Immature natural killer cell (primary cell): Measurements from ENCODE around the gene KRTAP10-6. TPM values are rescaled to one million over a fixed set of nuclear protein-coding genes. Genes with fewer than 3 reads are reported as not detected.
"Not testable (repeated sequence)": the region's sequence is repeated elsewhere in the genome, so short reads cannot be mapped to it uniquely, and the experiment has no call there.

Experiments
- DNase-seq, 3 donors: peaks; one replicate each; pipeline ENCODE4 v3.0.0; 2022; ENCODE audit warnings: mixed read lengths in 1 of 3
- H3K27ac Mint-ChIP-seq, 6 donors: one replicate each; pipeline ENCODE4 v1.8.0; 2020; ENCODE audit warnings: mixed read lengths in 6 of 6, mild to moderate bottlenecking in 5 of 6, inconsistent platforms in 4 of 6, moderate library complexity in 3 of 6
- H3K27me3 Mint-ChIP-seq, 3 donors: one replicate each; pipeline ENCODE4 v1.8.0; 2020 to 2021; ENCODE audit warnings: low read depth in 3 of 3, mild to moderate bottlenecking in 3 of 3, mixed read lengths in 3 of 3, moderate library complexity in 3 of 3, inconsistent platforms in 1 of 3
- H3K36me3 Mint-ChIP-seq, 3 donors: one replicate each; pipeline ENCODE4 v1.8.0; 2020; ENCODE audit warnings: mixed read lengths in 3 of 3, inconsistent platforms in 2 of 3, mild to moderate bottlenecking in 2 of 3
- H3K4me1 Mint-ChIP-seq, 2 donors: one replicate each; pipeline ENCODE4 v1.8.0; 2020; ENCODE audit warnings: inconsistent platforms in 2 of 2, mild to moderate bottlenecking in 2 of 2, mixed read lengths in 2 of 2, moderate library complexity in 1 of 2
- H3K4me3 Mint-ChIP-seq, 5 donors: one replicate each; pipeline ENCODE4 v1.8.0; 2020; ENCODE audit warnings: mild to moderate bottlenecking in 5 of 5, mixed read lengths in 5 of 5, inconsistent platforms in 3 of 5, moderate library complexity in 3 of 5
- H3K9me3 Mint-ChIP-seq, 6 donors: one replicate each; pipeline ENCODE4 v1.8.0; 2020; ENCODE audit warnings: mild to moderate bottlenecking in 6 of 6, mixed read lengths in 6 of 6, inconsistent platforms in 4 of 6, moderate library complexity in 3 of 6
- polyA plus RNA-seq, 3 donors: library from polyadenylated mRNA; unstranded; fragments of 300-500 nt; fragmentation: Illumina TruSeq; gene quantifications; one replicate each; pipeline ENCODE4 v1.2.3, GENCODE V29; 2021

Gene KRTAP10-6
- polyA plus RNA-seq, 3 donors from 2014 or later = not detected

- Mint-ChIP-seq H3K27ac (no peak overlapping the region), H3K27me3 (peaks cover 4 to 8% (median 8%) of the 10 kb centered on the region in 3 donors), H3K4me1 (no peaks in the 10 kb centered on the region), H3K4me3 (no peak overlapping the region), H3K9me3 (peaks cover 0 to 11% (median 4%) of the 10 kb centered on the region in 6 donors), H3K36me3 (peaks cover 0 to 6% (median 3%) of the 10 kb centered on the region in 3 donors)
- DNase-seq = no peak
These were observed 17.6 kb downstream of the KRTAP10-6 start for GRCh38 chr21:44574457-44575306.

DNA sequence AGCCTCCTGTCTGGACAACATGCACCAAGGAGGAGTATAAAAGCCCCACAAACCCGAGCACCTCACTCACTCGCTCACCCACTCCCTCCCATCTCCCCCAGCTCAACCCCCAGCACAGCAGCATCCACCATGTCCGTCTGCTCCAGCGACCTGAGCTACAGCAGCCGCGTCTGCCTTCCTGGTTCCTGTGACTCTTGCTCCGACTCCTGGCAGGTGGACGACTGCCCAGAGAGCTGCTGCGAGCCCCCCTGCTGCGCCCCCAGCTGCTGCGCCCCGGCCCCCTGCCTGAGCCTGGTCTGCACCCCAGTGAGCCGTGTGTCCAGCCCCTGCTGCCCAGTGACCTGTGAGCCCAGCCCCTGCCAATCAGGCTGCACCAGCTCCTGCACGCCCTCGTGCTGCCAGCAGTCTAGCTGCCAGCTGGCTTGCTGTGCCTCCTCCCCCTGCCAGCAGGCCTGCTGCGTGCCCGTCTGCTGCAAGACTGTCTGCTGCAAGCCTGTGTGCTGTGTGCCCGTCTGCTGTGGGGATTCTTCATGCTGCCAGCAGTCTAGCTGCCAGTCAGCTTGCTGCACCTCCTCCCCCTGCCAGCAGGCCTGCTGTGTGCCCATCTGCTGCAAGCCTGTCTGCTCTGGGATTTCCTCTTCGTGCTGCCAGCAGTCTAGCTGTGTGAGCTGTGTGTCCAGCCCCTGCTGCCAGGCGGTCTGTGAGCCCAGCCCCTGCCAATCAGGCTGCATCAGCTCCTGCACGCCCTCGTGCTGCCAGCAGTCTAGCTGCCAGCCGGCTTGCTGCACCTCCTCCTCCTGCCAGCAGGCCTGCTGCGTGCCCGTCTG lies 18.5 kb downstream of the KRTAP10-6 start, which contains the start of gene KRTAP10-4:
TSS of gene KRTAP10-4 (plus strand) at position 100 of the 827 bp plus-strand sequence. CDS start at position 130, 30 bp downstream.
- DNase-seq, H3K27ac Mint-ChIP-seq, H3K27me3 Mint-ChIP-seq, H3K4me1 Mint-ChIP-seq, H3K36me3 Mint-ChIP-seq, H3K4me3 Mint-ChIP-seq: not testable (repeated sequence)
- peaks cover 0 to 11% (median 3%) of the 10 kb centered on the region in 6 donors for H3K9me3 Mint-ChIP-seq

DNA sequence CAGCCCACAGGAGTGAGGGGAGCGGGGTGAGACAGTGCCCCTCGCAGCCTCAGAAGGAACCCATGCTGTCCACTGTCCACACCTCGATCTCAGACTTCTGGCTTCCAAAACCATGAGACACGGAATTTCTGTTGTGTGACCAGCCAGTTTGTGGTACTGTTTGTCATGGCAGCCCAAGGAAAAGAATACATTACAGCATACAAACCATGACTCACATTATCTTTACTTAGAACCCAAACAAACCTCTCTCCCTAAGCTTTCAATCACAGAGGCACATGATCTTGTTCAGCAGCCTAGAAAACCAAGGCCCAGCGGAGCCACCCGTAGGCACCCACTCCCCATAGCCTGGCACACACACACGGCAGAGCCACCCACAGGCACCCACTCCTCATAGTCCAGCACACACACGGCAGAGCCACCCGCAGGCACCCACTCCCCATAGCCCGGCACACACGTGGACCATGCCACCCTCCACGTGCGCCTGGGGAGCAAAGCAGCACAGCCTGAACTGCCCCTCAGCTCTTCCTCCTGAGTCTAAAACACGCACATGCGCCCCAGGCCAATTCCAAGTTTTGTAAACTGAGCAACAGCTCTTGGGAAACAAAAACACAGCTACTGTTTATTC lies 19.2 kb downstream of the KRTAP10-6 start:
- Mint-ChIP-seq H3K27ac (no peak overlapping the region), H3K36me3 (peaks cover 0 to 3% (median 3%) of the 10 kb centered on the region in 3 donors)

DNA sequence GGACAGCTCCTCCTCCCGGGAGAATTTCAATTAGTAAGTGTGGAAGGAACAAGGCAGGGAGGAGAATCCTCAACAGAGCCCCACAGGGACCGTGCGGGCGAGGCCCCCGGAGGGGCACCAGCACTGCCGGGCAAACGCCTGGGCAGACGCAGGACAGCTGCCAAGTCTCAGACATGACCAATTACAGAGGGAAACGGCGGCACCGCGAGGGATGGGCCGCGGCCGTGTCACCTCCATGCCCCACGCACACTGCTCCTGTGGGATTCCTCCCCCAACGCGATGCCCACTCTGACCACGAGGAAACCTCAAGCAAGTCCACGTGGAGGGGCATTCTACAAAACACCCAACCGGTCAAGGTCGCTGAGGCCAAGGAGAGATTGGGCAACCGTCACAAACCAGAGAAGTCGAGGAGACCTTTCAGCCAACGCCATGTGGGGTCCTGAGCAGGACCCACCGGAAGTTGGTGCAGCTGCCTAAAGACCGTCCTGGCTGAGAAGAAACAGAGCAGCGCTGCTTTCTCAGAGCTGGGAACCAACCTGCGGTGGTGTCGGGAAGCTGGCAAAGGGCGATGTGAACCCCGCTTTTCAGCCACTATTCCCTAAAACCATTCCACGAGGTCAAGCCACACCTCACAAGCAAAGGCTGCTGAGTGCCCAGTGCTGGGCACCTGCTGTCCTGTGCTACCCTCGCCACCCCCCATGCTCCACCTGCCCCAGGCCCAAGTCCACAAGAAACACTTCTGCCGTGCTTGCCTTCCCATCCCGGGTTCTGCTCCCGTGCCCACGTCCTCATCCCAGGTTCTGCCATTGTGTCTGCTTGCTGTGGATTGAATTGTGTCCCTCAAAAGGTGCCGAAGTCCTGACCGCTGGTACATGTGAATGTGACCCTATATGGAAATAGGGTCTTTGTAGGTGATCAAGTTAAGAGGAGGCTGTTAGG lies 20.2 kb downstream of the KRTAP10-6 start:
- Mint-ChIP-seq H3K4me1 (no peaks in the 10 kb centered on the region), H3K4me3 (no peak overlapping the region), H3K36me3 (peaks cover 0 to under 1% (median 0%) of the 10 kb centered on the region in 3 donors), H3K27me3 (peaks cover 8 to 13% (median 10%) of the 10 kb centered on the region in 3 donors), H3K9me3 (peaks cover 0 to 8% (median 2%) of the 10 kb centered on the region in 6 donors), H3K27ac (no peak overlapping the region)
- no peak for DNase-seq

More for the DNA sequence above, 19.2 kb downstream of the KRTAP10-6 start:
- DNase-seq = no peak
- Mint-ChIP-seq H3K9me3 (peaks cover 0 to 11% (median 3%) of the 10 kb centered on the region in 6 donors), H3K4me1 (no peaks in the 10 kb centered on the region), H3K4me3 (no peak overlapping the region), H3K27me3 (peaks cover 8 to 10% (median 9%) of the 10 kb centered on the region in 3 donors)

DNA sequence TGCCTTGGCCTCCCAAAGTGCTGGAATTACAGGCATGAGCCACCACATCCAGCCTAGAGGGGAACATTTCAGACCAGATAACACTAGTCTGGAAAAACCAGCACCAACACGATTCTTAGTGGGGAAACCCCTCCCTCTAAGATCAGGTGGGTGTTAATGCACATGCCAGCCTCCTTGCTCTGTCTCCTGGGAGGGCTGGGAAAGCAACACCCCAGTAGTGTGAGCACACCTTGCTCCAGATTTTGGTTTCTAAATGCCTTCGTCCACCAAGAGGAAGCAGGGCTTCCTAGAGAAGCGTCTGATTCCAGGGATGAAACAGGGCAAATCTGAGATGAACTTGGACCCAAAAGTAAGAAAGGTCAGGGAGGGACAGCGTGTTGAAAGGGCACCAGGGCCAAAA lies 21.0 kb downstream of the KRTAP10-6 start:
- Mint-ChIP-seq H3K27me3 (peaks cover 8 to 13% (median 8%) of the 10 kb centered on the region in 3 donors), H3K9me3 (peaks cover 0 to 4% (median 0%) of the 10 kb centered on the region in 6 donors), H3K4me1 (no peaks in the 10 kb centered on the region), H3K36me3 (no peaks in the 10 kb centered on the region), H3K4me3 (no peak overlapping the region), H3K27ac (no peak overlapping the region)
- DNase-seq = no peak

GRCh38 chr21:44569861-44570517 lies 22.3 kb downstream of the KRTAP10-6 start:
- no peak overlapping the region for H3K4me3 Mint-ChIP-seq

GRCh38 chr21:44568667-44569556 lies 23.4 kb downstream of the KRTAP10-6 start:
- DNase-seq = no peak
- Mint-ChIP-seq H3K4me3 (no peak overlapping the region), H3K4me1 (peaks cover 13 to 14% of the 10 kb centered on the region in 2 donors), H3K27me3 (peaks cover 8 to 11% (median 8%) of the 10 kb centered on the region in 3 donors), H3K36me3 (no peaks in the 10 kb centered on the region), H3K9me3 (no peaks in the 10 kb centered on the region), H3K27ac (no peak overlapping the region)

More at GRCh38 chr21:44569861-44570517, 22.3 kb downstream of the KRTAP10-6 start:
- H3K4me1 Mint-ChIP-seq = peaks cover 5% of the 10 kb centered on the region in 2 donors
- no peaks in the 10 kb centered on the region for H3K9me3 Mint-ChIP-seq
- peaks cover 8 to 13% (median 8%) of the 10 kb centered on the region in 3 donors for H3K27me3 Mint-ChIP-seq
- H3K27ac Mint-ChIP-seq = peak overlapping the region in 1 of 6 donors; percentile 29
- no peaks in the 10 kb centered on the region for H3K36me3 Mint-ChIP-seq
- DNase-seq = no peak

DNA sequence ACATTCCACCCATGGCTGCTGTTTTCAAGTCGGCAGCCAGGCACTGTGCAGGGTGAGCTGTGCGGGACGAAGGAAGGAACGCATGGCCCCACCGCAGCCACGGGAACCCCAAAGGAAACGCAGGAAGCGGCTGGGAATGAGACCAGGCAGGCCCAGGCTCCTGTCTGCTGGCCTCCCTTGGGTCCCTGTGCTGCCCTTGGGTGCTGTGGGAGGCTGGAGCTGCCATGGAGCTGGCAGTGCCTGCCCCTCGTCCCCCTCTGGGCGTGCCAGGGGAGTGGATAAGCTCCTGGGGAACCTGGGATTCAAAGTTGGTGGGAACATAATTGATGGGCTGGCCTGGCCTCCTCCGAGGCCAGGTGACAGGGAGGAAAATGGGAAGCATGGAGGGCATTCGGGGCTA lies 24.0 kb downstream of the KRTAP10-6 start:
- no peak for DNase-seq
- peaks cover 13 to 14% of the 10 kb centered on the region in 2 donors for H3K4me1 Mint-ChIP-seq
- no peak overlapping the region for H3K4me3 Mint-ChIP-seq
- H3K27ac Mint-ChIP-seq = no peak overlapping the region
- H3K36me3 Mint-ChIP-seq = no peaks in the 10 kb centered on the region
- peaks cover 8 to 11% (median 8%) of the 10 kb centered on the region in 3 donors for H3K27me3 Mint-ChIP-seq
- H3K9me3 Mint-ChIP-seq = peaks cover 0 to under 1% (median 0%) of the 10 kb centered on the region in 6 donors

- no peaks in the 10 kb centered on the region for H3K36me3 Mint-ChIP-seq
- H3K27me3 Mint-ChIP-seq = peaks cover 8 to 11% (median 8%) of the 10 kb centered on the region in 3 donors
- peak overlapping the region in 1 of 6 donors; percentile 15 for H3K27ac Mint-ChIP-seq
- peaks cover 13 to 14% of the 10 kb centered on the region in 2 donors for H3K4me1 Mint-ChIP-seq
- peaks cover 0 to 1% (median 0%) of the 10 kb centered on the region in 6 donors for H3K9me3 Mint-ChIP-seq
- DNase-seq = no peak
- no peak overlapping the region for H3K4me3 Mint-ChIP-seq
These were observed 24.7 kb downstream of the KRTAP10-6 start for GRCh38 chr21:44567481-44568171.

- peaks cover 13 to 14% of the 10 kb centered on the region in 2 donors for H3K4me1 Mint-ChIP-seq
- DNase-seq = no peak
- H3K27me3 Mint-ChIP-seq = peaks cover 6 to 8% (median 7%) of the 10 kb centered on the region in 3 donors
- H3K36me3 Mint-ChIP-seq = no peaks in the 10 kb centered on the region
- H3K4me3 Mint-ChIP-seq = no peak overlapping the region
- no peak overlapping the region for H3K27ac Mint-ChIP-seq
- H3K9me3 Mint-ChIP-seq = peaks cover 0 to 7% (median 5%) of the 10 kb centered on the region in 6 donors
These were observed 25.9 kb downstream of the KRTAP10-6 start for GRCh38 chr21:44566403-44566802.
